ENCODE measurements around the gene C5orf63. TPM values are rescaled to one million over a fixed set of nuclear protein-coding genes. Genes with fewer than 3 reads are reported as not detected.

Gene C5orf63
- total and polyA plus RNA-seq, 2 of the 13 experiments (the other 11 are each of a cell fraction or from before 2014, with no cell fraction given) = 7.9 to 8.8 TPM

- no peak for TF ChIP-seq XBP1 (CRISPR knock-in tag; IDR thresholded peaks at IDR 0.05)
- no peak for TF ChIP-seq KDM3A (CRISPR knock-in tag; IDR thresholded peaks at IDR 0.05; ENCODE audit: low read depth)
- TF ChIP-seq ZNF468 (CRISPR knock-in tag; IDR thresholded peaks at IDR 0.05) = no peak
- TF ChIP-seq ZNF33B (CRISPR knock-in tag; IDR thresholded peaks at IDR 0.05) = peak; percentile 76
- TF ChIP-seq ZC3H4 (CRISPR knock-in tag; IDR thresholded peaks at IDR 0.05; ENCODE audit: borderline replicate concordance) = no peak
- TF ChIP-seq HBP1 (CRISPR knock-in tag; IDR thresholded peaks at IDR 0.05; ENCODE audit: low read depth) = no peak
- TF ChIP-seq MAFF (IDR thresholded peaks at IDR 0.05; ENCODE audit: low read depth, low read length) = no peak
- peak; percentile 77 for TF ChIP-seq ELF1 (CRISPR knock-in tag; IDR thresholded peaks at IDR 0.05)
- no peak; the same call in 1 of the 2 replicates for TF ChIP-seq SOX5 (CRISPR knock-in tag; IDR thresholded peaks at IDR 0.05; ENCODE audit: borderline replicate concordance)
These were observed at the start of gene C5orf63 (continued) for GRCh38 chr5:127072861-127073846.

GRCh38 chr5:127112347-127112864 is 39.1 kb upstream of the C5orf63 start:
- H3K4me1 ChIP-seq (ENCODE audit: insufficient read depth, low read length) = 0 out of 2 replicates have a peak, but pooled peaks cover 7% of the 10 kb centered on the region
- H4K20me1 ChIP-seq (ENCODE audit: insufficient read depth, low read length) = no peaks in the 10 kb centered on the region
- 76% methylated on average over 3 of the region's 3 CpGs for WGBS (ENCODE audit: low lambda C conversion rate)
- H3K27ac ChIP-seq (ENCODE audit: extremely low read length, insufficient read depth, low read length) = no peak overlapping the region
- H3K79me2 ChIP-seq (ENCODE audit: insufficient read depth, low read length) = no peaks in the 10 kb centered on the region
- no peaks in the 10 kb centered on the region for H3K36me3 ChIP-seq (replicated peaks in 1 of 2; ENCODE audit: control insufficient read depth in 1 of 2, insufficient read depth in 2 of 2, low read length in 2 of 2)
- no peak overlapping the region for H3K4me3 ChIP-seq (replicated peaks in 1 of 3; ENCODE audit: insufficient read depth in 1 of 3, low read depth in 2 of 3, low read length in 3 of 3)
- CTCF ChIA-PET (ENCODE audit: low intra/inter-chr PET ratio, low total read pairs) = no interaction called here
- no TSS peak for BruUV-seq (replicated peaks)
- POLR2A ChIA-PET = no interaction called here
- no peak for DNase-seq (ENCODE audit: low spot score)
- intact Hi-C loops (cut with micrococcal nuclease; ENCODE audit: unreplicated experiment) (no loop called here), in situ Hi-C loops (cut with HindIII; ENCODE audit: extremely low pct_ligation_motif_present, low pct_unique_long_range_greater_than_20kb) (no loop called here)
- no peak for FAIRE-seq
- 0 out of 5 replicates have a peak, but pooled peaks cover 0 to 7% of the 10 kb centered on the region in 2 experiments for H3K27me3 ChIP-seq (ENCODE audit: control insufficient read depth in 1 of 2, insufficient read depth in 2 of 2, low read length in 2 of 2)
- H3K9me3 ChIP-seq (ENCODE audit: low read length) = no peaks in the 10 kb centered on the region; the same call in 1 of the 2 replicates
- no peak for ATAC-seq
- H3K4me2 ChIP-seq (ENCODE audit: low read depth, low read length) = no peak overlapping the region
- H3K9ac ChIP-seq (ENCODE audit: insufficient read depth, low read depth, low read length) = no peak overlapping the region
- H2AFZ ChIP-seq (ENCODE audit: low read length) = no peak overlapping the region
- TF ChIP-seq ZNF776 (CRISPR knock-in tag; IDR thresholded peaks at IDR 0.05) = no peak
- TF ChIP-seq ZGPAT (CRISPR knock-in tag; IDR thresholded peaks at IDR 0.05) = no peak
- no peak for TF ChIP-seq TMF1 (CRISPR knock-in tag; IDR thresholded peaks at IDR 0.05; ENCODE audit: low read depth)
- TF ChIP-seq NFKBIZ (CRISPR knock-in tag; IDR thresholded peaks at IDR 0.05) = no peak
- no peak for TF ChIP-seq KDM5A (IDR thresholded peaks at IDR 0.05; ENCODE audit: borderline replicate concordance, low read length)
- no peak for TF ChIP-seq ZNF740 (CRISPR knock-in tag; IDR thresholded peaks at IDR 0.05)
- no peak for TF ChIP-seq ZNF329 (CRISPR knock-in tag; IDR thresholded peaks at IDR 0.05; ENCODE audit: low read depth)
- TF ChIP-seq ZBTB46 (CRISPR knock-in tag; IDR thresholded peaks at IDR 0.05; ENCODE audit: borderline replicate concordance) = no peak
